Suprapubic skin (tissue), 4 donors: ENCODE results near the gene ZNF577. TPM values are rescaled to one million over a fixed set of nuclear protein-coding genes. Genes with fewer than 3 reads are reported as not detected.
"Not testable (repeated sequence)": the region's sequence is repeated elsewhere in the genome, so short reads cannot be mapped to it uniquely, and the experiment has no call there.

Source experiments
- DNase-seq, 2 donors: peaks; one replicate each; pipeline ENCODE4 v3.0.0-alpha.2; 2019; ENCODE audit warnings: low spot score in 2 of 2
- H3K27ac ChIP-seq: fragments of 200-600 bp; sonication (generic); one replicate; pipeline ENCODE4 v1.5.1; 2019
- H3K27me3 ChIP-seq: fragments of 200-600 bp; sonication (generic); one replicate; pipeline ENCODE4 v1.5.1; 2019
- H3K36me3 ChIP-seq: fragments of 200-600 bp; sonication (generic); one replicate; pipeline ENCODE4 v1.5.1; 2019
- H3K4me1 ChIP-seq: fragments of 200-600 bp; sonication (generic); one replicate; pipeline ENCODE4 v1.5.1; 2019
- H3K4me3 ChIP-seq: fragments of 200-600 bp; sonication (generic); one replicate; pipeline ENCODE4 v1.5.1; 2019; ENCODE audit warnings: mild to moderate bottlenecking
- H3K9me3 ChIP-seq: fragments of 200-600 bp; sonication (generic); one replicate; pipeline ENCODE4 v1.5.1; 2019
- EP300 ChIP-seq: sonication (generic); formaldehyde crosslinking; IDR thresholded peaks from one replicate; pipeline ENCODE4 v1.6.1; 2017; ENCODE audit warnings: antibody characterized with exemption
- POLR2A ChIP-seq, 2 donors: fragments of 450-650 bp; IDR thresholded peaks; one replicate each; pipeline ENCODE4 v1.6.1; 2017; ENCODE audit warnings: antibody characterized with exemption in 2 of 2, mild to moderate bottlenecking in 2 of 2, moderate library complexity in 2 of 2
- POLR2AphosphoS5 ChIP-seq, 3 donors: sonication (generic); formaldehyde crosslinking; IDR thresholded peaks; one replicate each; pipeline ENCODE4 v1.6.1; 2017; ENCODE audit warnings: antibody characterized with exemption in 3 of 3
- WGBS: methylation state at CpG from one replicate; pipeline ENCODE4 v1.1.5; 2018; 5-methylcytosine and 5-hydroxymethylcytosine counted together
- total RNA-seq, 4 donors: library from RNA; depleted of rRNA; stranded (reverse); fragments of >200 nt; gene quantifications; one replicate each; pipeline ENCODE4 v1.1.0, GENCODE V29; 2016
- TF ChIP-seq, protein P1 (sequence below), 2 donors: fragments of 200-600 bp in 1 of 2; fragments of 450-650 bp in 1 of 2; sonication (generic) in 1 of 2; IDR thresholded peaks; one replicate each; pipeline ENCODE4 v1.5.1; 2016 to 2019; ENCODE audit warnings: antibody characterized with exemption in 2 of 2, mild to moderate bottlenecking in 1 of 2, moderate library complexity in 1 of 2

Gene ZNF577
- total RNA-seq, 4 donors from 2014 or later = 8.5 to 47.5 (median 17.9) TPM

DNA sequence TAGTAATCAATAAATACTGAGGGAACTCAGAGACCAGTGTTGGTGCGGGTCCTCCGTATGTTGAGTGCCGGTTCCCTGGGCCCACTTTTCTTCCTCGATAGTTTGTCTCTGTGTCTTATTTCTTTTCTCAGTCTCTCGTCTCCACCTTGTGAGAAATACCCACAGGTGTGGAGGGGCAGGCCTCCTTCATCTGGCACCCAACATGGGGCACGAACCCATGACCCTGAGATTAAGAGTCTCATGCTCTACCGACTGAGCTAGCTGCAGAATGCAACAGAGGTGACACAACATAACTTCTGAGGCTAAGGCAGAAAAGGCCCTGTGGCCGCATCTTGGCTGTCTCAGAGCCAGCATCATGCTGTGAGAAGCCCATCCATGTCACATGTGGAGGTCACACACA is 34.2 kb upstream of the ZNF577 start:
- peaks cover 35% of the 10 kb centered on the region for H3K9me3 ChIP-seq
- TF ChIP-seq, protein P1, sequence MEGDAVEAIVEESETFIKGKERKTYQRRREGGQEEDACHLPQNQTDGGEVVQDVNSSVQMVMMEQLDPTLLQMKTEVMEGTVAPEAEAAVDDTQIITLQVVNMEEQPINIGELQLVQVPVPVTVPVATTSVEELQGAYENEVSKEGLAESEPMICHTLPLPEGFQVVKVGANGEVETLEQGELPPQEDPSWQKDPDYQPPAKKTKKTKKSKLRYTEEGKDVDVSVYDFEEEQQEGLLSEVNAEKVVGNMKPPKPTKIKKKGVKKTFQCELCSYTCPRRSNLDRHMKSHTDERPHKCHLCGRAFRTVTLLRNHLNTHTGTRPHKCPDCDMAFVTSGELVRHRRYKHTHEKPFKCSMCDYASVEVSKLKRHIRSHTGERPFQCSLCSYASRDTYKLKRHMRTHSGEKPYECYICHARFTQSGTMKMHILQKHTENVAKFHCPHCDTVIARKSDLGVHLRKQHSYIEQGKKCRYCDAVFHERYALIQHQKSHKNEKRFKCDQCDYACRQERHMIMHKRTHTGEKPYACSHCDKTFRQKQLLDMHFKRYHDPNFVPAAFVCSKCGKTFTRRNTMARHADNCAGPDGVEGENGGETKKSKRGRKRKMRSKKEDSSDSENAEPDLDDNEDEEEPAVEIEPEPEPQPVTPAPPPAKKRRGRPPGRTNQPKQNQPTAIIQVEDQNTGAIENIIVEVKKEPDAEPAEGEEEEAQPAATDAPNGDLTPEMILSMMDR (IDR thresholded peaks at IDR 0.05) = no peak
- TF ChIP-seq POLR2AphosphoS5 (IDR thresholded peaks at IDR 0.05) = no peak
- no peak for TF ChIP-seq POLR2A (IDR thresholded peaks at IDR 0.05)
- TF ChIP-seq EP300 = no peak

DNA sequence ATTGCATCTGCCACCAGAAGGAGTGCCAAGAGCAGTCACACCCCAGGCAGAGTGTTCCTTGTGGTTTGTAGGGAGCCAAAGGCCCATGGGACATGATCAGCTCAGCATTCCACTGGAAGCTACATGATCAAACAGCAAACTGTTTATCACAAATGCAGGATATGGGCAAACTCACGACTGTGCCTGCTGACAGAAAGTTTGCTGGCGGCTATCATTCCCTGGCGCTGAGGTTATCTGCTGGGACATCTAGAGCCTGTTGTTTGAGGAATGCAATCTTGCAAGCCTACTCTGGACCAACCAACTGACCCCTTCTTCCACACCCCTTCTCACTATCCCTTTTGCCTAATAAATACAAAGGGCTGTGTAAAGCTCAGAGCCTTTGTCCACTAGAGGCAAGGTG is 31.9 kb upstream of the ZNF577 start:
- H3K9me3 ChIP-seq = peaks cover 40% of the 10 kb centered on the region

More for the DNA sequence above, 34.2 kb upstream of the ZNF577 start:
- 93% methylated on average over 8 of the region's 8 CpGs for WGBS
- Histone ChIP-seq H3K4me3 (no peak overlapping the region), H3K27ac (no peak overlapping the region), H3K36me3 (no peaks in the 10 kb centered on the region), H3K4me1 (peaks cover 3% of the 10 kb centered on the region), H3K27me3 (no peaks in the 10 kb centered on the region)
- DNase-seq = no peak

GRCh38 chr19:51916167-51916566 is 28.4 kb upstream of the ZNF577 start:
- Histone ChIP-seq H3K9me3 (peaks cover 40% of the 10 kb centered on the region), H3K4me1 (no peaks in the 10 kb centered on the region), H3K27ac (no peak overlapping the region), H3K36me3 (no peaks in the 10 kb centered on the region), H3K27me3 (no peaks in the 10 kb centered on the region), H3K4me3 (no peak overlapping the region)
- no peak for DNase-seq
- TF ChIP-seq POLR2A (IDR thresholded peaks at IDR 0.05) (no peak), EP300 (no peak), POLR2AphosphoS5 (IDR thresholded peaks at IDR 0.05) (no peak)
- TF ChIP-seq, protein P1 (IDR thresholded peaks at IDR 0.05) = no peak
- 94% methylated on average over 1 of the region's 1 CpG for WGBS

More for the DNA sequence above, 31.9 kb upstream of the ZNF577 start:
- DNase-seq = no peak
- no peak overlapping the region for H3K4me3 ChIP-seq
- H3K27ac ChIP-seq = no peak overlapping the region
- TF ChIP-seq POLR2AphosphoS5 (IDR thresholded peaks at IDR 0.05) (no peak), POLR2A (IDR thresholded peaks at IDR 0.05) (no peak), EP300 (no peak)
- TF ChIP-seq, protein P1 (IDR thresholded peaks at IDR 0.05) = no peak
- H3K4me1 ChIP-seq = no peaks in the 10 kb centered on the region
- WGBS = 92% methylated on average over 3 of the region's 3 CpGs
- H3K36me3 ChIP-seq = no peaks in the 10 kb centered on the region
- no peaks in the 10 kb centered on the region for H3K27me3 ChIP-seq

DNA sequence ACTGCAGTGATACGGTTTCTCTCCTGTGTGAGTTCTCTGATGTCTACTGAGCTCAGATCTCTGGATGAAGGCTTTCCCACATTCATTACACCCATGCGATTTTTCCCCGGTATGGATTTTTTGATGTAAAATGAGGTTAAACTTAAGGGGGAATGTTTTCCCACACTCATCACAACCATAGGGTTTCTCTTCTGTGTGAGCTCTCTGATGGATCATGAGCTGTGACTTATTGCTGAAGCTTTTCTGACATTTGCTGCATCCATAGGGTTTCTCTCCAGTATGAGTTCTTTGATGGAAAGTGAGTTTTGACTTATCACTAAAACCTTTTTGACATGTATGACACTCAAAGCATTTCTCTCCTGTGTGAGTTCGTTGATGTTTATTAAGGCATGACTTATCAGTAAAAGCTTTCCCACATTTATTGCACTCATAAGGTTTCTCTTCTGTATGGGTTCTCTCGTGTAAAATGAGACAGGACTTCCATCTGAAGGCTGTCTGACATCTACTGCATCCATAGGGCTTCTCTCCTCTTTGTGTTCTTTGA is 27.6 kb upstream of the ZNF577 start:
- 88% methylated on average over 5 of the region's 5 CpGs for WGBS
- no peak overlapping the region for H3K4me3 ChIP-seq

DNA sequence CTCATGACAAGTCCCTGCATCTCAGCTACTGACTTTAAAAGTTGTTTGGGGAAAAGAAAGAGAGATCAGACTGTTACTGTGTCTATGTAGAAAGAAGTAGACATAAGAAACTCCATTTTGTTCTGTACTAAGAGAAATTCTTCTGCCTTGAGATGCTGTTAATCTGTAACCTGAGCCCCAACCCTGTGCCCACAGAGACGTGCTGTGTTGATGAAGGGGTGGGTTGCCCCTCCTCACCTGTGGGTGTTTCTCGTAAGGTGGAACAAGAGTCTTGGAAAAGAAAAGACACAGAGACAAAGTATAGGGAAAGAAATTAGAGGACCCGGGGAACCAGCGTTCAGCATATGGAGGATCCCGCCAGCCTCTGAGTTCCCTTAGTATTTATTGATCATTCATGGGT is 20.2 kb upstream of the ZNF577 start:
- WGBS = 39% methylated on average over 5 of the region's 5 CpGs
- Histone ChIP-seq H3K27me3 (peaks cover 29% of the 10 kb centered on the region), H3K4me1 (peaks cover 11% of the 10 kb centered on the region)
- H3K9me3 ChIP-seq, DNase-seq, H3K4me3 ChIP-seq, H3K27ac ChIP-seq, H3K36me3 ChIP-seq: not testable (repeated sequence)

More for the DNA sequence above, 27.6 kb upstream of the ZNF577 start:
- H3K9me3 ChIP-seq = peaks cover 32% of the 10 kb centered on the region
- no peaks in the 10 kb centered on the region for H3K36me3 ChIP-seq
- no peaks in the 10 kb centered on the region for H3K4me1 ChIP-seq
- no peak for TF ChIP-seq EP300
- no peak for TF ChIP-seq POLR2A (IDR thresholded peaks at IDR 0.05)
- TF ChIP-seq, protein P1 (IDR thresholded peaks at IDR 0.05) = no peak
- no peak for DNase-seq
- peaks cover 5% of the 10 kb centered on the region for H3K27me3 ChIP-seq
- no peak overlapping the region for H3K27ac ChIP-seq

DNA sequence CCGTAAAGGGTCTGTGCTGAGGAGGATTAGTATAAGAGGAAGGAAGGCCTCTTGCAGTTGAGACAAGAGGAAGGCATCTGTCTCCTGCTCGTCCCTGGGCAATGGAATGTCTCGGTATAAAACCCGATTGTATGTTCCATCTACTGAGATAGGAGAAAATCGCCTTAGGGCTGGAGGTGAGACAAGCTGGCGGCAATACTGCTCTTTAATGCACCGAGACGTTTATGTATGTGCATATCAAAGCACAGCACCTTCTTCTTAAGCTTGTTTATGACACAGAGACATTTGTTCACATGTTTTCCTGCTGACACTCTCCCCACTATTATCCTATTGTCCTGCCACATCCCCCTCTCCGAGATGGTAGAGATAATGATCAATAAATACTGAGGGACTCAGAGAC is 18.4 kb upstream of the ZNF577 start:
- H3K4me3 ChIP-seq, H3K36me3 ChIP-seq, DNase-seq, H3K9me3 ChIP-seq, H3K27ac ChIP-seq: not testable (repeated sequence)
- 49% methylated on average over 9 of the region's 9 CpGs for WGBS
- H3K4me1 ChIP-seq = peaks cover 11% of the 10 kb centered on the region
- H3K27me3 ChIP-seq = peaks cover 29% of the 10 kb centered on the region

DNA sequence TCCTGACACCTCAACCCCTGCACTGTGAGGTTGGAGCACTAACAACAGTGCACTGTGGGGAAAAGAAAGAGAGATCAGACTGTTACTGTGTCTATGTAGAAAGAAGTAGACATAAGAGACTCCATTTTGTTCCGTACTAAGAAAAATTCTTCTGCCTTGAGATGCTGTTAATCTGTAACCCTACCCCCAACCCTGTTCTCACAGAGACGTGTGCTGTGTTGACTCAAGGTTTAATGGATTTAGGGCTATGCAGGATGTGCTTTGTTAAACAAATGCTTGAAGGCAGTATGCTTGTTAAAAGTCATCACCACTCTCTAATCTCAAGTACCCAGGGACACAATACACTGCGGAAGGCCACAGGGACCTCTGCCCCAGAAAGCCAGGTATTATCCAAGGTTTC is 17.9 kb upstream of the ZNF577 start:
- not testable (repeated sequence) for H3K27ac ChIP-seq, H3K9me3 ChIP-seq

More for the DNA sequence above, 17.9 kb upstream of the ZNF577 start:
- not testable (repeated sequence) for H3K4me3 ChIP-seq, DNase-seq, H3K36me3 ChIP-seq
- Histone ChIP-seq H3K27me3 (peaks cover 25% of the 10 kb centered on the region), H3K4me1 (peaks cover 11% of the 10 kb centered on the region)
- 85% methylated on average over 2 of the region's 3 CpGs for WGBS
